Superior temporal gyrus (tissue), 1 donor: ENCODE measurements around the gene PTPN9.
"Not testable (repeated sequence)": the region's sequence is repeated elsewhere in the genome, so short reads cannot be mapped to it uniquely, and the experiment has no call there.

Source experiments
- DNase-seq: peaks from one replicate; pipeline ENCODE4 v3.0.0-alpha.2; 2016; ENCODE audit errors: extremely low spot score

PTPN9 gene

GRCh38 chr15:75531041-75531450 is 48.1 kb downstream of the PTPN9 start:
- DNase-seq = peak; percentile 68

- no peak for DNase-seq
Measured at GRCh38 chr15:75530169-75530568, 48.9 kb downstream of the PTPN9 start.

GRCh38 chr15:75525756-75526155 is 53.4 kb downstream of the PTPN9 start:
- not testable (repeated sequence) for DNase-seq

GRCh38 chr15:75523011-75523410 is 56.1 kb downstream of the PTPN9 start:
- DNase-seq = no peak

GRCh38 chr15:75517233-75517632 is 61.9 kb downstream of the PTPN9 start:
- no peak for DNase-seq

DNA sequence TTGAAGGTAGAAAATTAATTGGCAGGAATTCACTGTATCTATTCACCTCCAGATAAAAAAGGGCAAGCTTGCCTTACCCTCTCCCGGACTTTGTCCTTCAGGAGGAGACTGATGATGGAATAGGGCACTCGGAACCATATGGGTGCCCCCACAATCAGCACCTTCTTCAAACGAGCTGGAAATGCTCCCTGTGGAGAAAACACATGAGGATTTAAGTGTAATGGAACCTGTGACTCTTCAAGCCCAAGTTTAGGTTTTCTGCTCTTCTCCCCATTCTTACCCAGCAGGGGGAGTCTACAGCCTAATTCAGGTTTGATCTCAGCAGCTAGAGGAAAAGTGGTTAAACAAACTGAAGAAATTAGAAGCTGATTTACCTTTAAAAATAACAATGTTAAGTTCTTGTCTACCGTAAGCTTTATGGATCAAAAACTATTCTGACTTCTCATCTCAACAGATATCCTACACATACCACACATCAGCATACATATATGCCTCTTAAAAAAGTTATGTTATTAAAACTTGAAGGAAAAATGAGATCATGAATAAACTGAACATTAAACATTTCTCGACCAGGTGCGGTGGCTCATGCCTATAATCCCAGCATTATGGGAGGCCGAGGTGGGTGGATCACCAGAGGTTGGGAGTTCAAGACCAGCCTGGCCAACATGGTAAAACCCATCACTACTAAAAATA is 70.1 kb downstream of the PTPN9 start:
- peak; percentile 24 for DNase-seq

GRCh38 chr15:75502360-75502759 is 76.8 kb downstream of the PTPN9 start:
- DNase-seq = no peak

GRCh38 chr15:75493732-75494131 is 85.4 kb downstream of the PTPN9 start:
- no peak for DNase-seq

GRCh38 chr15:75483961-75484360 is 95.2 kb downstream of the PTPN9 start:
- DNase-seq = no peak

- not testable (repeated sequence) for DNase-seq
Measured at GRCh38 chr15:75483556-75483955, 95.6 kb downstream of the PTPN9 start.

DNA sequence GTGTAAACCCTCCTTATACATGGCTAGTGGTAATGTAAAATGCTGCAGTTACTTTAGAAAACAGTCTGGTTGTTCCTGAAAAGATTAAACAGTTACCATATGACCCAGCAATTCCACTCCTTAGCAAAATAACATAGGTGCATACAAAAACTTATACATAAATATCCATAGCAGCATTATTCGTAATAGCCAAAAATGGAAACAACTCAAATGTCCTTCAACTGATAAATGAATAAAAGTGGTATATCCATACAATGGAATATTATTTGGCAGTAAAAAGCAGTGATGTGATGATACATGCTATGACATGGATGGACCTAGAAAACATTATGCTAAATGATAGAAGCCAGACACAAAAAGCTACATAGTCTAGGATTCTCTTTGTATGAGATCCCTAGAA is 96.0 kb downstream of the PTPN9 start:
- DNase-seq = no peak

DNA sequence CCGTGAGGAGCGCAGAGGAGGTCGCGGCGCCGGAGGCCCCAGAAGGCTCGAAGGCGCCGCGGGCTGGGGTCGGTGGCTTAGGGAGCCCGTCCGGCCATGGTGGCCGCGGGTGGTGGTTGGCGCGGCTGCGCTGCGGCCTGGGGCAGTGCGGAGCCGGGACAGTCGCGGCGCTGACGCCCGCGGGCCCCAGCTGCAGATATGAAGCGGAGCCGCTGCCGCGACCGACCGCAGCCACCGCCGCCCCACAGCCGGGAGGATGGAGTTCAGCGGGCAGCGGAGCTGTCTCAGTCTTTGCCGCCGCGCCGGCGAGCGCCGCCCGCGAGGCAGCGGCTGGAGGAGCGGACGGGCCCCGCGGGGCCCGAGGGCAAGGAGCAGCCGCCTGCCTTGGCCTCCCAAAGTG is 98.7 kb downstream of the PTPN9 start:
- DNase-seq = not testable (repeated sequence)

GRCh38 chr15:75479670-75480069 is 99.4 kb downstream of the PTPN9 start:
- no peak for DNase-seq

DNA sequence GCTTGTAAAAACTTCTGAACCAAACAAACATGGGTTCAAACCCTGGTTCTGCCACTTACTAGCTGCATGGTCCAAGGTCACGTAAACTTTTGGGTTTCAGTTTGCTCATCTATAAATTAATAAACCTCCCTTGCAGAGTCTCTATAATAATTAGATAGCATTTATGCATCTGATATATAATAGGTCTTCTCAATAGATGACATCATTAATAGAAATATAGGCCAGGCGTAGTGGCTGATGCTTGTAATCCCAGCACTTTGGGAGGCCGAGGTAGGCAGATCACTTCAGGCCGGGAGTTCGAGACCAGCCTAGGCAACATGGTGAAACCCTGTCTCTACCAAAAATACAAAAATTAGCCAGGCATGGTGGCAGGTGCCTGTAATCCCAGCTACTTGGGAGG is 102.0 kb downstream of the PTPN9 start:
- DNase-seq = not testable (repeated sequence)

GRCh38 chr15:75468913-75469598 is 110.1 kb downstream of the PTPN9 start:
- no peak for DNase-seq

- DNase-seq = no peak
Measured at GRCh38 chr15:75460646-75461045, 118.5 kb downstream of the PTPN9 start.

- DNase-seq = no peak
Measured at GRCh38 chr15:75459581-75459980, 119.5 kb downstream of the PTPN9 start.

- no peak for DNase-seq
Measured at GRCh38 chr15:75456710-75457109, 122.4 kb downstream of the PTPN9 start.

GRCh38 chr15:75455982-75456531 is 123.1 kb downstream of the PTPN9 start:
- DNase-seq = peak; percentile 52

- DNase-seq = peak; percentile 93
Measured at GRCh38 chr15:75455424-75455981, 123.6 kb downstream of the PTPN9 start.

GRCh38 chr15:75454471-75455378 is 124.4 kb downstream of the PTPN9 start:
- DNase-seq = no peak
